Activated T-cell treated with anti-CD3 and anti-CD28 coated beads for 1 hour (primary cell): ENCODE results near the gene HINT3.
"Not testable (repeated sequence)": the region's sequence is repeated elsewhere in the genome, so short reads cannot be mapped to it uniquely, and the experiment has no call there.

Source experiments
- DNase-seq: peaks from one replicate; pipeline ENCODE4 v3.0.0-alpha.2; 2020; ENCODE audit warnings: low read depth

HINT3 gene

DNA sequence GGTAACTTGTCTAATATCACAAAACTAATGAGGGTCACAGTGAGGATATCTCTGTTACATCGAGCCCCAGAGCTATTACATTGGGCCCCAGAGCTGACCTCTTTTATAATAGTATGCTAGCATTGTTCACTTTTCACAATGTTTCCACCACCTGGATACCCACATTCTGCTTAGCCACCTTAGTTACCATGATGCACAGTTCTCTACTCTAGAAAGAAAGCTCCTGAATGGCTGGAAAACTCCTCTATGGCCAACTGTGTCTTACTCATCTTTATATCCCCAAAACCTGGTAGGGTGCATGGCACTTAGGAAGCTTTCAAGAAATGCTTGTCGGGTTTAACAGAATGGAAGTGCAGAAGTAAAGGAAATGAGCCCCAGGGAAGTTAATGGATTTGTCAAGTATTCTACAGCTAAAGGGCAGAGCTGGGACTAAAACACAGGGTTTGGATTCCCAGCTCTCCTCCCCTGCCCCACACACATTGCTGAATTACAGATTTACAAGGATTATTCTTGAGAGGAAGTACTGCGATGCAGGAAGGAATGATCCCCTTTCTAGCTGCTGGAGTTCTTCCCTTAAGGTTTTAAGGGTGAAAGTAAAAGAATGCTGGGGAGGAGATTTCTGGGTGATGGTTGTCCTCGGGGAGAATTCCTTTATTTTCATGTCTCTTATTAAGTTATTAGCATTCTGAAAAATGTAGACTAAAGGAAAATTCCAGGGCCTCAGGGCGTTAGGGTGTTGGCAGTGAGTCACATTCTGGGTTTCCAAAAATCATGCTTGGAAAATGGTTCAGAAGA is 16.1 kb upstream of the HINT3 start:
- DNase-seq: no peak

DNA sequence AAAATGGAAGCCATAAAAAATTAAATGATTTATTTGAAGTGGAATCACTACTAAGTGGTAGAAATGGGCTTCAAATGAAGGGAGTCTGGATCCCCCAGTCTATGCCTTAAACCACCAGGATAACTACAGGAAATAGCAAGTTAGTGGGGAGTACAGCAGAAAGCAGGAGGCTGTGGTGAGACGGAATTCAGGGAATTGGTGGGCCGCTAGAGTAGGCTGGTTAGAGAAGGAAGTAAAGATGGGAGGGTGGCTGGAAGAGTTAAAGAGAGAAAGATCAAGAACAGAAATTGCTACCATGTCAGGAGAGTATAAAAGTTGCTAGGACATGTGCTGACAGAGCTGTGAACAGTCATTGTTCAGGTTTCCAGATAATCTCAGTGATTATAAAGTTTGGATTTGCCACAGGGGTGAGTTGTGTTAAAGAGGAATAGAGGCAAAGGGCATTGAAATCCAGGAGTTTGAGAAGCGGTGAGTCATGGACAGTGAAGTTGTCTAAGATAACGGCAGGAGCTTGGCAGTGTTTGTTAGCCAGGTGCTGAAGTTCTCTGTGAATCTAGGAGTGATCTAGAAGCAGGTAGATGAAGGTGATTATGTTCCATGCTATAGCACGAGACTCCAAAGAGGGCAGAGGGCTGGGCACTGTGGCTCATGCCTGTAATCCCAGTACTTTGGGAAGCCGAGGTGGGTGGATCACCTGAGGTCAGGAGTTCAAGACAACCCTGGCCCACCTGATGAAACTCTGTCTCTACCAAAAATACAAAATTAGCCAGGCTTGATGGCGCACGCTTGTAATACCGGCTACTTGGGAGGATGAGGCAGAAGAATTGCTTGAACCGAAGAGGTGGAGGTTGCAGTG is 13.7 kb upstream of the HINT3 start:
- DNase-seq: no peak

DNA sequence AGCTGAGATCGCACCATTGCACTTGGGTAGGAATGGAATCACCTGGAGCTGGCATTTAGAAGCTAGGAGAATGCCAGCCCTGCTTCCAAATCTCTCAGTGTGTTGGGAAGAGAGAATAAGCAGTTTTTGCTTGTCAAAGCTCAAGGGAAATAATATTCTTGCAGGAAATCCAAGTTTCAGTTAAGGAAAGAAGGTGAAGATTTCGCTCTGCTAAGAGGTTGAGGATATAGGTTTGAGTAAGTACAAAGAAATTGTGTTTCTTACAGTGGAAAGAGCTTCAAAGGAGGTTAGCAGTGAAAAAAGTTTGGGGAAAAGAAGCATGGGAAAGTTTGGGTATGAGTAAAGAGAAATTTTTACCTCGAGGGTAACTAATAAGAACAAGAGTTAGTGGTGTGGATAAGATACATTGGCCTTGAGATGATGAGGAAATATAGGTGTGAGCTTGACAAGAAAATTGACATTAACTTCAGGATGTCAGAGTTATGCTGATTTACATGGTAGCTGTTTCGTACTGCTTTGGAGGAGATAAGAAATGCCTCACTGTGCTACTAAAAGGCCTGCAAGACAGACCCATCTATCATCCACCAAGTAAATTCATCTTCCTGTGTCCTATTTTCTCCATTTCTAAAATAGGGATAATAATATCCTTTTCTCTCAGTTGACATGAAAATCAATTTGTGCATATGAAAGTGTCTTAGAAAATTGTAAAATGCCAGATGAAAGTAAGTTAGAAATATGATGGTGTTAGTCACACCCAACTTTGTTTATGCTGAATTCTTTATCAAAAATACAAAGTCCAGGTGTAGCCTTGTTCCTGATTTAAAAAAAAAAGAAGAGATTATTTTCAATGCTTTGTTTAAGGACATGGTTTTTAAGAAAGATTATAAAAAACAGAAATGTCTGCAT is 12.8 kb upstream of the HINT3 start:
- DNase-seq: no peak

DNA sequence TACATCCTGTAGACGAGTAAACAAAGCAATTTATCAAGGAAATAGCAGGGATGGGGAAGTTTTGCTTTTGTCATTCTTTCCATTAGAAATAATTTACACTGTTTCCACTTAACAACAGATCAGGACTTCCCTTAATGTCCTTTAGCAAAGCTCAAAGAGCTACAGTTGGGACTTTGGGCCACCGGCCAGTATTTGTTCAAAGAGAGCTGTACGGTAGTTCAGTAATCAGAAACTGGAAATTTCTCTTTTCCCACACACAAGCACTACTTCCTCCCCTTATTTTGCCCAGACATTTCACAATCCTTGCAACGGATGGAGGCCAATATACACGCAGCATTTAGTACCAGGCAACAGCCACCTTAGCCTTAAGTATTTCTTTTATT is 12.1 kb upstream of the HINT3 start:
- DNase-seq: no peak

DNA sequence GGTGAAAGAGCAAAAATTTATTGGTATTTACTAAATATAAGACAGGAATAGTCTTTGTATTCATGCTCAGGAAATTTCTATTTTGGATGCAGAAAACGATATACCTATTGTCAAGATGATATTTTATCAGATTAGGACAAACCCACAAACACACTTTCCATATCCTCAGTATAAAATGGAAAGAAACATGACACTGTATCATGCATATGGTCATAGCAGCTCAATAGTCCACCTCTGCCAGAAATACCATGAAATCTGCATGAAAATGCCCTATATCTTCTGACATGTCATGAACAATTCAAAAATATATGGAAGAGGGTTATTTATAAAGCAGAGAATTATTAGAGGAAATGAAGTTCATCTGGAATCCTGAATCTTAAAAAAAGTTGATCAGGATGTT is 11.7 kb upstream of the HINT3 start:
- DNase-seq: no peak

DNA sequence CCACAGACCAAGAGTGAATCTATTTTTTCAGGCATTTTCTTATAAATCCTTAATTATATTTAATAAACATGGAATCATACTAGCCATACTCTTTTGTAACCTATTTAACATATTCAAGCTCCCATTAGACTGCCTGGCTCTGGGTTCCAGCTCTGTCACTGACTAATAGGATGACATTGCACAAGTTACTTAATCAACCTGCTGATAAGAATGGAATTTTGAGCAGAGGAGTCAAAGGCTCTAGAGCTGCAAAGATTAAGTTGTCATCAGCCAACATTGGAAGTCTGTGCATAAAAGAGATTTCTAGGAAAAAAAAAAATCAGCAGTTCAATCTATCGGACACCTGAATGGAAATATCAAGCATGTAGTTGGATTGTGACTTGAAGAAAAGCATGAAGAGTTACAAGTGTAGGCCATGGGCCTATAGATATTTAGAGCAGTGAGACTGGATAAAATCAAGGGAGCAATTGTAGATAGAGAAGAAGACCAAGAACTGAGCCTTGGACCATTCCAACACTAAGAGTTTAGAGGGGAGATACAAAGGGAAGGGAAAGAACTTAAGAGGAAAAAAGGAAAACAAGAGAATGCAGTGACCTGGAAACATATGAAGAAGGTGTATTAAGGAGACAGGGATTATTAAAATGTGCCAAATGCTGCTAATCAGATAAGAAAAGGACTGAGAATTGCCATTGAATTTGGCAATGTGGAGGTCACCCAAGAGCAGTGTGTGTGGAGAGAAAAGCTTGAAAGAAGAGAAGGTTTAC is 11.0 kb upstream of the HINT3 start:
- DNase-seq: no peak

DNA sequence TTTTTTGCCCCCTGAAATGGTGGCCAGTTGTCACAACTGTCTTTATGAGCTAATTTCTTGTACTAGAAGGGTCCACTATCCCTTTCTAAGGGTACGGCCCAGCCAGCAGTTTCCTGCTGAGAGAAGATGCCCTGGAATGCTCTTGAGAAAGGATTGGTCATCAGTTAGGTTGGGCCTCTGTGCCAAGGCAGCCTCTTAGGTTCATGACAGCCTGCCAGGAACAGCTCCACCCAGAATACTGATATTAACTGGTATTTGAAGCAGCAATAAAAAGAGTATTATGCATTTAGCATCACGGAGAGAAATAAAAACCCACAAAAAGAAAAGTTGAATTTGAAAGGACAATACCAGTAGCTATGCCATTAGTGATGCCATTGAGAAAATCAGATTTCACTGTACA is 9.0 kb upstream of the HINT3 start:
- DNase-seq: no peak

DNA sequence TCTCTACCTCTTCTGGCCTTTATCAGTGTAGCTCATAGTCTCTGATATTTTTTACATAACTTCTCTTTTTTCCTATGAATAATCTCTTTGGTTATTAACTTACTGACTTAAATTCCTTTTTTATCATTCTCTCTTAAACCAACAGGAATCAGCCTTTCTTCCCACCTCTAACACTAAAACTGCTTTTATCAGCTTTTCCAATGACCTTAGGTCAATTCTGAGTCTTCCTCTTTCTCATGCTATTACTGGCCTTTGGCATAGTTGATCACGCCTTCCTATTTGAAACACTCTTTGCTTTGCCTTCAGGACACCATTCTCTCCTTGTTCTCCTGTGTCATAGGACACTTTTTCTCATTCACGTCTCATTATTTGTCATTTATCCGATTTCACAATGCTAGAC is 8.1 kb upstream of the HINT3 start:
- no peak for DNase-seq

DNA sequence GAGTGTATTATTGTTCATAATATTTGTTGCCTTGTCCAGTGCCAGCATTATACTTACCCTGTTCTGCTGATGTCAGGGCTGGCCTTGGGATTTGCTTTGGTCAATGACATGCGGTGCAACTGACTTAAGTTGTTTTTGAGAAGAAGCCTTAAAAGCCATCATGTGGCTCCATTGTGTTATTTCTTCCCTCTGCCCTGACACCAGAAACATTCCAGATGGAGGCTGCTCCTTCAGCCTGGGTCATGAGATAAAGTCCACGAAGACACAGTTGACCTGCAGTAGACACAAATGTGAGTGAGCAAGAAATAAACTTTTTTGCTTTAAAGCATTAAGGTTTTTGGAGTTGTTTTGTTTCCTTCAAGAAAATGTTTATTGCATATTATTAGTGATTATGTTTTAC is 7.5 kb upstream of the HINT3 start:
- no peak for DNase-seq

DNA sequence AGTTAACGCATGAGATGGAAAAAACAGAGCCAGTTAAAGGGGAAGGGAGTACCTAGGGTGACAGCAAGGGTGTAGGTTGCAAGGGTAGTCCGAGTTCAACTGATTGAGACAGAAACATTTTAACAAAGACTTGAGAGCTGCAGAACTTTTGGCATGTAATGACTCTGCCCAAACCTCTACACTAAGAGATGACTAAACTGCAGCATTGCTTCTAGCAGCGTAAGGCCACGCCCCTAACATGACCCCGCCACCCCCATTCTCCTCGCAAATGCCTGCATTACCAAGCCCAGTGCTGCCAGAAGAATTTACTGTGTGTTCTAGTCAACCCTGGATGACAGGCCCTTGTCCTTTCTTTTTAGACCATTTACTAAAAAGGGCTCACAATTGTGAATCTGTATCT is 6.3 kb upstream of the HINT3 start:
- no peak for DNase-seq

DNA sequence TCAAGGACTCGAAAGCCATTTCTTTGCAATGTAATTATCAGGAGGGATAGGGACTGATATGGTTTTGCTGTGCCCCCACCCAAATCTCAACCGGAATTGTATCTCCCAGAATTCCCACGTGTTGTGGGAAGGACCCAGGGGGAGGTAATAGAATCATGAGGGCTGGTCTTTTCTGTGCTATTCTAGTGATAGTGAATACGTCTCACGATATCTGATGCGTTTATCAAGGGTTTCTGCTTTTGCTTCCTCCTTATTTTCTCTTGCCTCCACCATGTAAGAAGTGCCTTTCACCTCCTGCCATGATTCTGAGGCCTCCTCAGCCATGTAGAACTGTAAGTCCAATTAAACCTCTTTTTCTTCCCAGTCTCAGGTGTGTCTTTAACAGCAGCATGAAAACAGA is 5.9 kb upstream of the HINT3 start:
- DNase-seq: not testable (repeated sequence)

DNA sequence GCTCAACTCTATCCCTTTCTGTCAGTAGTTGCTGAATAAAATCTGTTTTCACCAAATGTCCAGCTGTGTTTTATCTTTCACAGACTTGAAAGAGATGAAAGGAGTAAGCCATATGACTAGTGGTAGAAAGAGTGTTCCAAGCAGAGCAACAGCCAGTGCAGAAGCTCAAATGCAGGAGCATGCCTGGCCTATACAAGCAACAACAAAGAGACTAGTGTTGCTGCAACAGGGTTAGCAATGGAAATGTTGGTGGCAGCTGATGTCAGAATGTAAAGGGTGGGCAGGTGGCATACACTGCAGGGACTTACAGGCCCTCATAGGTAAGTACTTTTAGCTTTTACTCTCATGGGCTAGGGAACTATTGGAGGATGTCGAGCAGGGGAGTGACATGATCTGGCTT is 5.2 kb upstream of the HINT3 start:
- DNase-seq: no peak

DNA sequence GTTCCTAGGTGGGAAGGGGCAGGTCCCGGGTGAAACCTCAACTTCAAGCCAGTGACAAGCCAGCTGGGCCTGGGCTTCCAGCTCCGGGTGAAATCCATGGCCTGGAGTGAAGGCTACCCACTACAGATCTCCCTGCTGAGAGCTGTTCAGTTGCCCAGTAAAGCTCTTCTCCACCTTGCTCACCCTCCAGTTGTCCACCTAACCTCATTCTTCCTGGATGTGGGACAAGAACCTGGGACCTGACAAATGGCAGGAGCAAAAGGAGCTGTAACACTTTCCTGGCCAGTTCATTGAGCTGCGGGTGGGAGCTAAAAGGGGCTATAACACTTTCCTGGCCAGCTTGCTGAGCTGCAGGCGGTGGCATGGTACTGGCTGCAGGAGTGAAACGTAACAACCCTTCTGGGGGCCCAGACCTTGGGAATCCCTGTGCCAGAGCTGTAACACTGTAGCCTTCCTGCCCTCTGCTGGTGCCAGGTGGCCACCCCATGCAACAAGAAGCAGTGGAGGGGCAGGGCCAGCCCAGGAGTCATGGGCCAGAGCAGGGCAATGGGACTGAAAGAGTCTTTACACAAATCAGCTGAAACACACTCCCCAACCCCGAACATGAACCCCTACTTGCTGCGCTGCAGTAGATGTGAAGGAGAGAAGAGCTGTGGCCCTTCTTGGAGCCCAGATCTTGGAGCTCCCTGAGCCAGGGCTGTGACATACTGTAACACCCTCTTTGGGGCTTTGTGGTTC is 3.6 kb upstream of the HINT3 start:
- no peak for DNase-seq

DNA sequence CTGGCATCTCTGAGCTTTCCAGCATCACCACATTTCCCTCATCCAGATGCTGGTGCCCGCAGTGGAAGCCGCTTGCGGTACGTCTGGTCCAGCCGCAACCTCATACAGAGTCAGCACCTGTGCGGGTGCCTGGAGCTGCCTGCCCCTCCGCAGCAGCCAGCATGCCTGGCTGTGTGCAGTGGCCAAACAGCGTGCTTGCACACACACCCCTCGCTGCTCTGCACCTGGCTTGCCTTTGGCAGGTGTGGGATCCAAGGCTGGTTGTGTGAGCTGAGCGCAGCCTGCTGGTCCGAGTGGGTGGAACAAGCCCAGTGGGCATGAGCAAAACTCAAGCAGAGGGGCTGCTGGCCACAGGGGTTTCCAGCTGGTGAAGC is 3.1 kb upstream of the HINT3 start:
- no peak for DNase-seq

DNA sequence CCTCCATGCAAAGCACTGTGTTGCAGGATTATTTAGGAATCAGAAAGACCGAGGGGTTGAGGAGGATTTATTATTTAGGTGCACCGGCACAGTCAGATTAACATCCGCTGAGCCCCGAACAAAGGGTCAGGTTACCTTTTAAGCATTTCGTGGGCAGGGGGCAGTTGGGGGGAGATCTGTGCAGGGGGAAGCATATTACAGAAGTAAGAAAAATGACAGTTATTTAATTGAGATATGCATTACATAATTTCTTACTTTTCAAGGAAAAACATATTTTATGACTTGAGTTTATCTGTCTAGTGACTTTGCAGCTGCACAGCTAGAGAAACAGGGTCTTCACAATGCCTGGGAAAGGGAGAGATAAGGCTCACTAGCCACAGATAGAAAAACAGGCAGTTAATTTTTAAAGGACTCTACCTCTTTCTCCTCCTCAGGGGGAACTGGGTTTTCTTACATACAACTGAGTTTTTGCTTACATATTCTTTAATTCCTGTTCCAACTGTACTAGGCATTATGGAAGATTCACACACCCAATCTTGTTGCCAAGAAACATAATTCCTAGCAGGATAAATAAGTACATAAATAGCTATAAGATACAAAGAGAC is 1.7 kb upstream of the HINT3 start:
- DNase-seq: no peak

DNA sequence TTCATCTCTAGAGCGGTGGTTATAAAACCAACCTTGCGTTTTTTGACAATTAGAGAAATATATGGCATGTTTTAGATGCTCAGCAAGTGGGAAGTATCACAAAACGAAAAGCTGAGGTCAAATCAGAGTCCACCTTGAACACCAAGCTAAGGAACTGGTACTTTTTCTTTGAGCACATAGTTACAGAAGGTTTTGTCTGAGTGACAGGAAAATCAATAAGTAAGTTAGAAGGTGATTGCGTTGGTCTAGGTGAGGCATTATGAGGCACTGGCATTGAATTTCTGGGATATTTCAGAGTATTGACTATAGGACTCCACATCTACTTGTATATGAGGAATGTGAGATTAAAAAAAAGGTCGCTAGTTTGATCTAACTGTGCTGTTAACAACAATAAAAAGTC is 597 bp upstream of the HINT3 start:
- DNase-seq: no peak

DNA sequence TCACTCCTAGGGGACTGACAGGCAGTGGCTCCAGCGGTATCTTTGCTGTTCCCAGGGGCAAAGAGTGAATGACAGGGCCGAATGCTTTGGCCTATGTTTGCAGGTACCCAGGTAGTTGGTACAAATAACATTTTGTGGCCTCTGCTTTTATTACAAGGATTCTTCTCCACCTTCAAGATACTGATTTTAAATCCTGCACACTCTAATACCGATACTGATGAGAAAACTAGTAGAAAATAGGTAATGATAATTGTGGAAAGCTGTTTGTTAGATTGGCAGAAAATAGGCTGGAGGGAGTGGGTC is 772 bp downstream of the HINT3 start:
- no peak for DNase-seq

DNA sequence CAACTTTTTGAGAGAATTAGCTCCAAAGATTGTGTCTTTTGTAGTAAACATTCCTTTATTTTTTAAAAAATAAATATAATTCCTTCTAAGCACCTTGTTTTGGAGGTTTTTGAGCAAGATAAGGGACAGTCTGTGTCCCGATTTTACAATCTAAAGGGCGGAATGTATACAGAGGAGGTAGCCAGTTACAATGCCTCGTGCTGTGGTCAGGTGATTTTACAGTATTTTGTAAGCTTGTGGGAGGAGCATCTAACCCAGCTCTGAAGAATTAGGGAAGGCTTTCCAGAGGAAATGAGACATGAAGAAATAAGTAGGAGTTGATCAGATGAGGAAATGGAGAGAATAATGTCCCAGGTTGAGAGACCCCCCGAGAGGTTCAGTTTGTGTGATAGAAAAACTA is 1.3 kb downstream of the HINT3 start:
- no peak for DNase-seq

DNA sequence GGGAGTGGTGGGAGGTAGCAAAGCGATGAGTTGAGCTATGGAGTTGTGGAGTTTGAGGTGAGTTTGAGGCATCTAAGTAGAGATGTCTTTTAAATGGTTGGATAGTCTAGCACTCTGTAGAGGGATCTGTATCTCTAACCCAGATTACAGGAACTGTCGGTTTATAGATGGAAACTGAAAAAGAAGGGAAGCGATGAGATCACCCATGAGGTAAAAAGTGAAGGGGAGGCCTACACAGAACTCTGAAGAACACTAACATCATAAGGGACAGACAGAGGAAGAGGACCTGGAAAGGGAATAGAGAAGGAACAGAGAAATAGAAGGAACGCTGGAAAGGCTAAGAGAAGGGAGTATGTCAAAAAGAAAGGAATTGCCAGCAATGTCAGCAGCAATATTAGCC is 2.5 kb downstream of the HINT3 start:
- DNase-seq: no peak

DNA sequence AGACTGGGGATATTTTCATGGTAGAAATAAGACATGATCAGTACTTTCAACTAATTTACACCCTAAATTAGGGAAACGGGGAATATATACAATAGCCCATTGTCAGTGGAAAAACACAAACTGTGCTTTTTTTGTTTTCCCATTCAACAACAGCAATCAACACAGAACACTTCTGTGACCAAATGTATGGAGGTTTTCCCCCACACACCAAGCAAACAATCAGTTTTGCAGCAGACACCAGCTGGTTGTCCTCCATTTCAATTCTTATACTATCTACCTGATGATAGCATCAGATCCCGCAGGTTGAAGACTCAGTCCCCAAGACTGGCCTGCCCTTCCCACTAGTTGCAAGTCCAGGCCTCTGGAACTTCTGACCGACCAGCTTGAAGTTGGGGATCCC is 4.5 kb downstream of the HINT3 start:
- no peak for DNase-seq

DNA sequence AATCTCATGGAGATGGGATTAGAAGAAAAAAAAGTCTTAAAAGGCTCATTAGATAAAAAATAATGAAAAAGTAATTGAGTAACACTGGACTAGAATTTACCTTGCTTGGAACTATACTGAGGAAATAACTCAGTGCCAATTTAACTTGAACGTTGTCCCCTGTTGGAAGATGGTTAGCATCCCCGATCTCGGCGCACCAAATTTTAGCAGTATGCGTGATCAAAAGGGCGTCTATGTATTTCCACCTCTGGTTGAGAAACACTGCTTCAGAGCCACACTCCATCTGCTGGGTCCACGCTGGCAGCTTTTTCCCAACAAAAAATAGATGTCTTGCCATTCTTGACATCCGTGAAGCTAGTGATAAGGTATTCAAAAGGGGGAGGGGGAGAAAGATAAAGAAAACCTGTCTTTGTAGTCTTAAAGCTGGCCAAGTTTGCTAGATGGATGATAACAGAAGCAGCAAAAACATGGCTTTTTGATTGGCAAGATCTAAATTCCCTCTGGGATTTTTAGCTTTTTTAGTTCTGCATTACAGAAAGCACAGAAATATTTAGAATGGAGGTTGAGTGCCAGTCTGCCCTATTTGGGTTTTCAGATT is 6.4 kb downstream of the HINT3 start:
- DNase-seq: no peak
